Esophagus squamous epithelium (tissue), 4 donors: ENCODE measurements around the gene DACT2.

Experiments
- POLR2A ChIP-seq, 4 donors: fragments of 450-650 bp; IDR thresholded peaks; one replicate each; pipeline ENCODE4 v1.6.1; 2017; ENCODE audit warnings: antibody characterized with exemption in 4 of 4, mild to moderate bottlenecking in 4 of 4, moderate library complexity in 3 of 4
- TF ChIP-seq, protein P1 (sequence below), 6 experiments: fragments of 450-650 bp in 4 of 6; fragments of 200-600 bp in 2 of 6; sonication (generic) in 2 of 6; IDR thresholded peaks; one replicate each; pipeline ENCODE4 v1.5.1; 2016 to 2019; ENCODE audit warnings: antibody characterized with exemption in 6 of 6, mild to moderate bottlenecking in 4 of 6, moderate library complexity in 4 of 6

DNA sequence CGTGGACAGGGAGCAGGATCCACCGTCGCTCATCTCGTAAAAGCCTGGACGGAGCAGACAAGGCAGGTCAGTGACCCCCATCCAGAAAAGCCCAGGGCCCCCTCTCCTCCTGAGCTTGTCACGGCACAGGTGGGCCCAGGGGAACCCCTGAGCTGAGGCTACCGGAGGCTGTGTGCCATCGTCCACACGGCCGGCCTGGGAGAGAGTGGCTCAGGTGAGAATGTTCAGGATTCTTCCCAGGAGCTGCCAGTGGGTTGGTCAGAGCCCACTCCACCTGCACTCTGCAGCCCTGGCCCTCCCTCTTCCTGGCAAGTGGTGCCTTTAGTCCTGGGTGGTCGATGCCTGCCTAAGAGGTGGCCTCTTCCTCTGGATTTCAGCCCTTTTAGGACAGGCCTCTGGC lies 9.2 kb downstream of the DACT2 start:
- TF ChIP-seq POLR2A (IDR thresholded peaks at IDR 0.05), result no peak
- TF ChIP-seq, protein P1, sequence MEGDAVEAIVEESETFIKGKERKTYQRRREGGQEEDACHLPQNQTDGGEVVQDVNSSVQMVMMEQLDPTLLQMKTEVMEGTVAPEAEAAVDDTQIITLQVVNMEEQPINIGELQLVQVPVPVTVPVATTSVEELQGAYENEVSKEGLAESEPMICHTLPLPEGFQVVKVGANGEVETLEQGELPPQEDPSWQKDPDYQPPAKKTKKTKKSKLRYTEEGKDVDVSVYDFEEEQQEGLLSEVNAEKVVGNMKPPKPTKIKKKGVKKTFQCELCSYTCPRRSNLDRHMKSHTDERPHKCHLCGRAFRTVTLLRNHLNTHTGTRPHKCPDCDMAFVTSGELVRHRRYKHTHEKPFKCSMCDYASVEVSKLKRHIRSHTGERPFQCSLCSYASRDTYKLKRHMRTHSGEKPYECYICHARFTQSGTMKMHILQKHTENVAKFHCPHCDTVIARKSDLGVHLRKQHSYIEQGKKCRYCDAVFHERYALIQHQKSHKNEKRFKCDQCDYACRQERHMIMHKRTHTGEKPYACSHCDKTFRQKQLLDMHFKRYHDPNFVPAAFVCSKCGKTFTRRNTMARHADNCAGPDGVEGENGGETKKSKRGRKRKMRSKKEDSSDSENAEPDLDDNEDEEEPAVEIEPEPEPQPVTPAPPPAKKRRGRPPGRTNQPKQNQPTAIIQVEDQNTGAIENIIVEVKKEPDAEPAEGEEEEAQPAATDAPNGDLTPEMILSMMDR (IDR thresholded peaks at IDR 0.05), result no peak
